ENCODE measurements around the gene ATF5.
"Not testable (repeated sequence)": the region's sequence is repeated elsewhere in the genome, so short reads cannot be mapped to it uniquely, and the experiment has no call there.

The ATF5 gene

DNA sequence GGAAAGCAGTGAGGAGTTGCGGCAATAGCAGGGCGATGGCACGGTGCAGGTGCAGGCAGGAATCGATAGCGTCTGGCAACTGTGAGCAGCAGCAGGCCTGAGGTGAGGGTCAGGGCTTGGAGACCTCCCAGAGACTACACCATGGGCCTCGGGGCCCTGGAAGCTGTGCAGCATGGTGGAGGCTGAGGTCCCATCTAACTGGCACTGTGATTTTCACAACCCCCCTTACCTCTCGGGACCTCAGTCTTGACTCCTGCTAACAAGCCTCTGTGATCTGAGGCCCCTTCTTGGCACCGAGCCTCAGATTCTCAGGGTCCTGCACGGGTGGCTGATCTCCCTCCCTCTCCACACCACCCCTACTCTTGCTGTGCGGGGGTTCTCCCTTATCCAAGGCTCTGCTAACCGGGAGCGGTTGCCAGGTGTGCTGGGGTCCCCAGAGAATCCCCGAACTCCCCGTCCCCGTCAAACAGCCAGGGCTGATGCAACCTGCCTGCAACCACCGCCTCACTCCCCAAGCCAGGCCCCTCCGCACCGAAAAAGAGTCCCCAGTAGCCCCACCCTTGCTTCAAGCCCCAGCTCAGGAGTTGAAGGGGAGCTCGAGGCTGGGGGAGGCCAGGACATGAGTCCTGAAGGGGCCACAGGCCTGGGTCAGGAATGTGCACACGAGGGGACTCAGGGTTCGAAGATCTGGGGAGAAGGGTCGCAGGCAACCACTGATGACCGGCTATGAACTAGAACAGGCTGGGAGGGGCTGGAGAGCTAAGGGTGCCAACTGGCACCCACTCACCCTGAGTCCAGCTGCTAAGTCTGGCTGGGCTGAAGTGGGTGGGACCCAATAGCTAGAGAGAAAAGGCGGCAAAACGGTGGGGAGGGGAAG lies 4.8 kb upstream of the ATF5 start:
- no peak for DNase-seq

DNA sequence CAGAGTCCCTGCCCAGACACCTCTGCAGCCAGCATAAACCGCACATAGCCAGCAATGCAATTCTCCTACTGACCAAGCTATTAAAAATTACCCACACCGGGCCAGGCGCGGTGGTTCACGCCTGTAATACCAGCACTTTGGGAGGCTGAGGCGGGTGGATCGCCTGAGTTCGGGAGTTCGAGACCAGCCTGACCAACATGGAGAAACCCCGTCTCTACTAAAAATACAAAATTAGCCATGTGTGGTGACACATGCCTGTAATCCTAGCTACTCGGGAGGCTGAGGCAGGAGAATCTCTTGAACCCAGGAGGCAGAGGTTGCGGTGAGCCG lies 4.2 kb upstream of the ATF5 start:
- DNase-seq, result not testable (repeated sequence)

DNA sequence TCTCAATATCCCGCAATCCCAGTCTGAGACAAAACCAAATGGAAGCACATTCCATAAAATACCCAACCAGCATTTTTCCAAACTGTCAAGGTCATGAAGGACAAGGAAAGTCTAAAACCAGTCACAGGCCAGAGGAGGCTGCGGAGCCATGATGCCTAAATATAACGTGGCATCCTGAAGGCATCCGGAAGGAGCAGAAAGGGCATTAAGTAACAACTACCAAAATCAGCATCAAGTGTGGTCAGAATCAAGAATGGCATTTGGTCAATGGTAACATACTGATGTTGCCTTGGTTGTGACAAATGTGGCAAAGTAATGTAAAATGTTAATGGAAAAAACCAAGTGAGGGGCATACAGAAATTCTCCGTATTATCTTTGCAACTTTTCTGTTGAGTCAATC lies 3.5 kb upstream of the ATF5 start:
- no peak for DNase-seq

DNA sequence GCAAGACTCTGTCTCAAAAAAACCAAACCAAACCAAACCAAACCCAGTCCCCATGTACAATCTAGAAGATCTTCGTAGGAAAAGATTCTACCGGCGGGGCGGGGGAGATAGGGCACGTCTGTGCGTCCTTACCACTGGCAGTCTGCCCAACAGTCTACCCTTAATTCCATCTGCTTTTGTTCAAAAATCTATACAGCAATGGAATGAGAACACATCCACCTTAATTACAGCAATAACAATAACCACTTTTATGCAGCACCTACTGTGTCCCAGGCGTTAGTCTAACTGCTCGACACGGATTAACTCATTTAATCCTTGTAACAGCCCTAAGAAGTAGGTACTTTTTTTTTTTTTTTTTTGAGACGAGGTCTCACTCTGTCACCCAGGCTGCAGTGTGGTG lies 2.5 kb upstream of the ATF5 start:
- no peak for DNase-seq

DNA sequence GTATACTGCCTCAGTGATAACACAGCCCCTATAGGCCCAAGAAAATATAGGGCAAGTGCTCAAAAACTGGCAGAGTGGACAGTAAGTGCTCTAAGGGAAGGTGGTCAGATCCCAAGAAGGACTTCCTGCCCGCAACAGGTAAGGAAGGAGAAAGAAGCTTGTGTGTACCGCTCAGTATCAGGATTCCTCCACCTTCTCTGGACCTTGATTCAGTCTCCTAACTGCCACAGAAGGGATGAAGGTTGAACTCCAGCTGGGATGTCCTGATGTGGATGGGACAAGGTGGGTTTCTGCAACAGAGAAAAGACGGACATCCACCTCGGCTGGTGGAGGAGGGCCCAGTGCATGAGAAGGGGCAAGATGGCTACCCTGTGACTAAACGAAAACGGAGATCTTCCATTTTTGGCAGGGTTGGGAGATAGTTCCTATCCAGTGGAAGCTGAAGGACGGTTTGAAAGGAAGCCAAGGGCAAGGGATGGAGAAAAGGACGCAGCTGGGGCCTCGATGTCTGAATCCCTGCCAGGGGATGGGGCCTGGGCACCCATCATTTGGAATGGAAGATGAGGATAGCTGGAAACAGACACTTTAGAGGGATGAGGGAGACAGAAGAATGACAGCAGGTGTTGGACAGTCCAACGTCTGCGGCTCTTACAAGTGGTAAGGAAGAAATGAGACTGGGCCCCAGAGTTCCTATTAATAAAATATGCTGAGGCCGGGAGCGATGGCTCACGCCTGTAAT lies 1.3 kb upstream of the ATF5 start:
- no peak for DNase-seq

DNA sequence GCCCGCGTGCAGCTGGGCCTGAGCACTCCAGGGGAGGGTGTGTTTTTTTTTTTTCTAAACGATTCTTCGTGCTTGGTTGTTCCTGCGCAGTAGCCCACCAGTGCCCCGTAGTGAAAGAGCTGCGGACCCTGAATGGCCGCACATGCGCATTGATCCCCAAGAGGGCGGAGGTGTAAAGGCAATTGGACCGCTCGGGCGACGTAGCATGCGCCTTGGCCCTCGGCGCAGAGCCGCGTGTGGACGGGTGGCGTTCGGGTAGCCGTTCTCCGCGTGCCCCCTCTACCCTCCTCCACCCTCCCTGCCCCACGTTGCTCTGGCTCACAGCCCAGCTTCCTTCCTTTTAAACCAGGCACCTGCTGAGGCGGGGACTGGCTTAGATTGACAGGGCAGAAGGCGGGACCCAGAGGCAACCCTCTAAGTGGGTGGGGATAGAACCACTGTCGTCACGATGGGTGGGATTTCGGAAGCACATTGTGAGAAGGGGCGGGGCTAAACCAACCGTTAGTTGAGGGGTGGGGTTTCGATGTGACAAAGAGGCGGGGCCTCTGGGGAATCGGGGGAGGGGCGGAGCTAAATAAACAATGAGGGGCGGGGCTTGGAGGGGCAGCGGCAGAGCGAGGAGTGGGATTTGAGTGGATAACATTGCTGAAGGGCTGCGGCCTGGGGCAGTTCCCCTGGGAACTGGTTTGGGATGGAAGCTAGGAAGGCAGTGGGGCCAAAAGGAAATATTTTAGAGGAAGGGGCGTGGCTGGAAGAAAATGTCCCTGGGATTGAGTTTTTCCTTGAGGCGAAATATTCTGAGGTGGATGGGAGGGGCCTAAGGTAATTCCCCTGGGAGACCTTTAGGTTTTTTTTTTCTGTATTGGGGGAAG lies 842 bp downstream of the ATF5 start:
- DNase-seq, result peak; percentile 94

DNA sequence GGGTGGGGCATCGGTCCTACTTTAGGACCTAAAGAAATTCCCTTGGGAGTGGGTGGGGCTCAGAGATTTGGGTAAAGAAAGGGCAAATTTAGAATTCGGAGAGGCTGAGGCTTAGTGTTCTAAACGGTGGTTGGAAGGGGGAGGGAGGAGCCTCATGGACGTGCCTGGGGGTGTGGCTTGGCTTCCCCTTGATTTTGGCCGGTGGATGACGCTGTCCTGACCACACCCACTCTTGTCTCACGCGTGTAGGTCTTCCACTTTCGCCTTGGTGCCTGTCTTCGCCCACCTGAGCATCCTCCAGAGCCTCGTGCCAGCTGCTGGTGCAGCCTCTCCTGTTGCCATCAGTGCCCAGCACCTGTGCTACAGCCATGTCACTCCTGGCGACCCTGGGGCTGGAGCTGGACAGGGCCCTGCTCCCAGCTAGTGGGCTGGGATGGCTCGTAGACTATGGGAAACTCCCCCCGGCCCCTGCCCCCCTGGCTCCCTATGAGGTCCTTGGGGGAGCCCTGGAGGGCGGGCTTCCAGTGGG lies 1.5 kb downstream of the ATF5 start:
- DNase-seq, result no peak

DNA sequence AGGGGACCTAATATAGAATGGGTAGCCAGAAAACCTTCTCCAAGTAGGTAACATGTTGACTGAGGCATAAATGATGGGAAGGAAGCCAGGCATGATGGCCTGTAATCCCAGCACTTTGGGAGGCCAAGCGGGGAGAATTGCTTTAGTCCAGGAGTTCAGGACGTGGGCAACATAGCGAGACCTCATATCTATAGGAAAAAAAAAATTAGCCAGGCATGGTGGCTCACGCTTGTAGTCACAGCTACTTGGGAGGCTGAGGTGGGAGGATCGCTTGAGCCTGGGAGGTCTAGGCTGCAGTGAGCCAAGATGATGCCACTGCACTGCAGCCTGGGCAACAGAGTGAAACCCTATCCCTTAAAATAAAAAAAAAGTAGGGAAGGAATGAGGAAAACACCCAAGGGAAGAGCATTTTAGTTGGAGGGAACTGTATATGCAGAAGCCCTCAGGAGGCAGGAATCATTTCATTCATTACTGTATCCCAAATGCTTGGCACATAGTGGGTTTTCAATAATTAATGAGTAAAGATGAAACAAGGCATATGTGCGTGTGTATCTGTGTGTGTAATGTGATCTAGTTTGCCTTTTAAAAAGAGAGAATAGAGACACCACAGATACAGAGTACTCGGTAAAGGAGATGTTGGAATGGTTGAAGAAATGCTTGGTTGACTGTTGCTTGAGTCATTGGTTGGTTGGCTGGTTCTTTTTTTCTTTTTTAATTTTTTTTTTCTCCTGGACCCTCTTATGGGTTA lies 2.5 kb downstream of the ATF5 start:
- DNase-seq, result no peak

DNA sequence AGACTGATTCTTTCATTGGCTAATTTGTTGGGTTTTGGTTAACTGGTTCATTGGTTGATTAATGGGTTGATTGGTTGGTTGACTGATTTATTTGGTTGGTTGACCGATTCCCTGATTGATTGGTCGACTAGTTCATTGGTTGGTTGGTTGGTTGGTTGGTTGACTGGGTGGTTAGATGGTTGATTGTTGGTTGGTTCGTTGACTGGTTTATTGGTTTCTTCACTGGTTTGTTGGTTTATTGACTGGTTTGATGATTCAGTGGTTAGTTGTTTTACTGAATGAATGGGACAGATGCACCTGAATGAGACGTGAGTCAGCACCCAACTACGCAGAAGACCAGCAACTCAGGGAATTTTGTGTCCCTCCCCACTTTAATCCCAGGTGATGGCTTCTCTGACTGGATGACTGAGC lies 3.0 kb downstream of the ATF5 start:
- no peak for DNase-seq

DNA sequence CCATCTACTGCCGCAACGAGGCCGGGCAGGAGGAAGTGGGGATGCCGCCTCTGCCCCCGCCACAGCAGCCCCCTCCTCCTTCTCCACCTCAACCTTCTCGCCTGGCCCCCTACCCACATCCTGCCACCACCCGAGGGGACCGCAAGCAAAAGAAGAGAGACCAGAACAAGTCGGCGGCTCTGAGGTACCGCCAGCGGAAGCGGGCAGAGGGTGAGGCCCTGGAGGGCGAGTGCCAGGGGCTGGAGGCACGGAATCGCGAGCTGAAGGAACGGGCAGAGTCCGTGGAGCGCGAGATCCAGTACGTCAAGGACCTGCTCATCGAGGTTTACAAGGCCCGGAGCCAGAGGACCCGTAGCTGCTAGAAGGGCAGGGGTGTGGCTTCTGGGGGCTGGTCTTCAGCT lies 3.7 kb downstream of the ATF5 start:
- DNase-seq, result no peak

DNA sequence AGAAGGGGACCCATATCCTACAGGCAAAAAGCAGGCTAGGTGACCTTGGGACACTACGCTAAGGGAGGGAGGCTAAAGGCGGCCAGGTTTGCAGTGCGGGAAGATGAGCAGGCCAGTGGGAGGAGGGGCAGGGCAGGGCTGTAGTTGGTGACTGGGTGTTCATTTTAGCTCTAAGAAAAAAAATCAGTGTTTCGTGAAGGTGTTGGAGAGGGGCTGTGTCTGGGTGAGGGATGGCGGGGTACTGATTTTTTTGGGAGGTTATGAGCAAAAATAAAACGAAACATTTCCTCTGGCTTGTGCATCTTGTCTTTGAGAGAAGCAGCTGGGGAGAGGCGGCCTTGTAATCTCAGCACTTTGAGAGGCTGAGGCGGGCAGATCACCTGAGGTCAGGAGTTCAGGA lies 4.6 kb downstream of the ATF5 start:
- DNase-seq, result no peak

DNA sequence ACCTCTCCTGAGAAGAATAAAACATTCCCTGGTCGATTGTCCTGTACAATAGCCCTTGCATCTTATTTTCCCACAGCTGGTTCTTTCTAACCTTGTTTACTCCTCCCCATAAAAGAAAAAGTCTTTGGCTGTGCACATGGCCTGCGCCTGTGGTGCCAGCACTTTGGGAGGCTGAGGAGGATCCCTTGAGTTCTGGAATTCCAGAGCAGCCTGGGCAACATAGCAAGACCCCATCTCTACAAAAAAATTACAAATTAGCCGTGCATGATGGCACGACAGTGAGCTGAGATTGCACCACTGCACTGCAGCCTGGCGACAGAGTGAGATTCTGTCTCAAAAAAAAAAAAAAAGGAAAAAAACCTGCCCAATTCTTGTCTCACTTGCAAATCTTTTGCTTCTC lies 7.5 kb downstream of the ATF5 start:
- DNase-seq, result no peak

DNA sequence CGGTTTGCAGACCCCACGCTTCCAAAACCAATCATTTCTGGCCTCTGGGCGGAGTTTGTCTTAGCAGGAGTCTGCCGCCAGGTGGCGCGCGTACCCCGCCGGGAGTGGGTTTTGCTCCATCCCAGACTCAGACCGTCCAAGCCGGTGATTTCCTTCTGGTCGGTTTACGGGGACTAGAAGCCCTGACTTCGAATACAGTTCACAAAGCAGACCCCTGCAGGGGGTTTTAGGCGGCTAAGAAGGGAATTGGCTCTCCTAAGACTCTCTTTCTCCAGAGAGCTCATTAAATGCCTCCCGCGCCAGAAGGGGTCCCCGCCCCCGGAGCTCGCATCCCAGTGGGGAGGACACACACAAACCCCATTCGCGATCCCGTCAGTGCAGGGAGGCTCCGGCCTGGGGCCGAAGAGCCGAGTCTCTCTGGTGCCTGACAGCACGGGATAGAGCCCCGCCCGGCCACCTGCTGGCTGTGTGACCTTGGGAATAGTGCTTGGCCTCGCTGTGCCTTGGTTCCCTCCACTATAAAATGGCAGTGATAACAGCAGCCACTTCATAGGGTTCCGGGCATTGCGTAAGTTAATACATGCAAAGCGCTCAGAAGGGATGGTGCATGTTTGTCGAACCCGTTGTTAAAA lies 8.9 kb downstream of the ATF5 start:
- DNase-seq, result peak; percentile 58

DNA sequence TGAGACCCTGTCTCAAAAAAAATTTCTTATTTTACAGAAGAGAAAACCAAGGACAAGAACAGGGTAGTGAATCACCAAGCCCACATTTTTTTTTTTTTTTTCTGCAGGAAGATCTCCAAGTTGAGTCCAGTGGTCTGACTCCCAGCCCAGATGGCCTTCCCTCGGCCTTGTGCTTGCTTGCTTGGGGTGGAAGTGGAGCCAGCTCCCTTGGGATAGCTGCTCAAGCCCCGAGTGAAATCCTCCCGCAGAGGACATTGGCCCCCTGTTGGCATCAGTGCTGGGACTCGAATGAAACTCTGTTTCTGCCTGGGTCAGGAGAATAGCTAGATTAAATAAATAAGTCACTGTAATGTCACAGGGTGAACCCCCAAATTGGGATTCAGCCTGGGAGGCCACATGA lies 9.7 kb downstream of the ATF5 start:
- DNase-seq, result no peak

DNA sequence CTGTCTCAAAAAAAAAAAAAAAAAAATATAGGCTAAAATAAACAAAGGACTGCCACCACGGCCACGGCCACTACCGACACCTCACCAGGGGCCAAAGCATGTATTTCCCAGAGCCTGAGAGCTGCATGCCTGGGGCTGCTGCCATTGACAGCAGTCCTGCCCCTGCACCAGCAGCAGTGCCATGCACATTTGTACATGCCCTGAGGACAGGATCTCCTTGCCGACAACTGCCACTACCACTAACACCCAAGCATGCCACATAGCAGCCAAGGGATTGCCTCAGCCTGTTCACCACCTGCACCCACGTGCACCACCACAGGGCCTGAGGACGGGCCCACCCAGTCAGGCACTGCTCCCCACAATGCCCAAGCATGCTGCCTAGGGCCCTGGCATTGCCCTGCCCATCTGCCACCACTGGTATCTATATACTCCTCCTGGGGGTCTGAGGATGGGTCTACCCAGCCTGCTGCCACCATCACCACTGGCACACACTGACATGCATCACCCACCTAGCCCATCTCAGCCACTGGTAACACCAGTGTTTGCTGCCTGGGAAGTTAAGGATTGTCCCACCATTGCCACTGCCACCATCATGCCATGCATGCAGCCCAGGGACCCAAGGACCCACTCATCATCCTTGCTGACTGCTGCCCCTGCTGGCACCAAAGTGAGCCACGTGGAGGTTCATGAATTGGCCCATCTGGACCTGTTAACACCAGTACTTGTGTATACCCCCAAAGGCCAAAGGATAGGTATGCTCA lies 10.9 kb downstream of the ATF5 start:
- DNase-seq, result no peak

DNA sequence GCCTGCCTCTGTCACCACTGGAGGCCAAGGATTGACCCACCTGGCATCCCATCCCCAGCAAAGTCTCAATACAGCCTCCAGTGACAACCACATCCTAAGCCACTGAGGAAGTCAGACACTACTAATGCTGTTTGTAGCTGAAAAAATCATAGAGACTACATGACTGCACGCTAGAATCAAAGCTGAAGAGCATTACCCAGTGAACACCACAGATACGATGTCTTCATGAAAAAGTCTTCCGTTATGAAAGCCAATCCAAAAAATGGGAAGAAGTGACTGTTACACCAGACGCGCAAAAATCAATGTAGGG lies 11.4 kb downstream of the ATF5 start:
- no peak for DNase-seq

DNA sequence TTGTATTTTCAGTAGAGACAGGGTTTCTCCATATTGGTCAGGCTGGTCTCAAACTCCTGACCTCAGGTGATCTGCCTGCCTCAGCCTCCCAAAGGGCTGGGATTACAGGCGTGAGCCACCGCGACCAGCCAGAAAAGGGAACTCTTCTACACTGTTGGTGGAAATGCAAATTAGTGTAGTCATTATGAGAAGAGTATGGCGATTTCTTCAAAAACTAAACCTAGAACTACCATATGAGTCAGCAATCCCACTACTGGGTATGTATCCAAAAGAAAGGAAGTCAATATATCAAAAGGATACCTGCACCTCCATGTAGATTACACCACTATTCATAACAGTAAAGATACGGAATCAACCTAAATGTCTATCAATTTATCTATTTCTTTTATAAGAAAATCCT lies 15.6 kb downstream of the ATF5 start:
- DNase-seq, result not testable (repeated sequence)

DNA sequence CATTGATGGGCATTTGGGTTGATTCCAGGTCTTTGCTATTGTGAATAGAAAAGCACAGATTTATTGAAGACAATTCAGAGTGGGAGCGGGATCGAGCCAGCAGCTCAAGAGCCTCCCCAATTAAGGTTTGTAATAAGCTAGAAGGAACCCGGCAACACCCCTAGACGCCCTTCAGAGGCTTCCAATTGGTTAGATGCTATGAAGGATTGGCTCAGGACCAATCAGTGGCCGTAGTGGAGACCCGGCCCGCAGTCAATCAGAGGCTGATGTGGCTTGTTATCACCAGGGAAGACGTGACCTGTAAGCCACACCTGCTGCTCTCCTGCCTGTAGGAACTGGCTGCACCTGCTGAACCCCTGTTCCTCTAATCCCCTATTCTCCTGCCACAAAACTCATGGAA lies 17.4 kb downstream of the ATF5 start:
- DNase-seq, result no peak

DNA sequence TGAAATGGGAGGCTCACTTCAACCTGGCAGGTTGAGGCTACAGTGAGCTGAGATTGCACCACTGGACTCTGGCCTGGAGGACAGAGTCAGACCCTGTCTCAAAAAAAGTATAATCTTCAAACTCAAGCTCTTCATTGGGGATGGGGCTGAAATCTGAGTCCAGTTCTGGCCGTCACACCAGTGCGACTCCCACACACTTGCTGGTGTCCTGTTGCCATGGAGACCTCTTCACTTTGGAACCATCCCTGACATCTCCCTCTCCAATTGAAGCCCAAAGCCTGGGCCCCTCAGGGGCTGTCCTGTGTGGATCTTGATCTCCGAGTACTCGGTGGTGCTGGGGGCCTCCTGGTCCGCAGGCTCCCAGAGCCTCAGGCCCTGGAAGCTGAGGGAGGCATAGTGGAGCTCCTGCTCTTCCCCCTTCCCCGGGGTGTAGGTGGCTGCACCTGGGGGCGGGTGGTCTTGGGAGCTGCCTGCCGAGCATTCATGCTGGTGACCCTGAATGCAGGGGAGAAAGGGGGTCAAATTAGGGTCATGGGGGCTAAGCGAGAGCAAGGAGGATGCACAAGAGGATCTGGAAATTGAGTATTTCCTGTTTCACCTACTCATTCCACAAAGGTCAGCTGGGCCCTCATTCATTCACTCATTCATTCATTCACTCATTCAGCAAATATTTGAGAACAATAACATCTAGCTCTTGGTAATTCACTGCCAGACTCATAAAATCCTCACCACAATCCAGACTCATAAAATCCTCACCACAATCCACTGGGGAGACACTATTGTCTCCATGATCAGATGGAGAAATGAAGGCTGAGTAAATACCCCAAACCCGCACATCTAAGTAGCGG lies 21.0 kb downstream of the ATF5 start:
- DNase-seq, result no peak

DNA sequence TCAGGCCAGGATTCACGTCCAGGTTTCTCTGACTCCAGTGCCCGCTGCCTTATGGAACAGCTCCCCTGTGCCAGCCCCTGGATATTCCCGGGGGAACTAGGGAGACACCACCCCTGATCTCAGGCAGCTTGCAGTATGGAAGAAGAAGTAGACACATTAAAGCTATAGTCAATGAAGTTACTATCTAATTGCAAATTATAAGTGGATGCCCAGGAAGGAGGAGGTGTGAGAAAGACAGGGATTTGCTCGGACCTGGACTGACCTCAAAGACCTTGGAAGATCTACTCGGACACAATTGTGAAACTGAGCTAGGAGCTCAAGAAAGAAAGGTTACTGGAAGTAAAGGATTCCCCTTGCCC lies 21.6 kb downstream of the ATF5 start:
- DNase-seq, result no peak
